Measurements from ENCODE around the gene CNTNAP2.

Gene CNTNAP2

GRCh38 chr7:147607157-147607800, 1490.7 kb downstream of the CNTNAP2 start:
- no peaks in the 10 kb centered on the region for H3K27me3 ChIP-seq
- H3K4me3 ChIP-seq (ENCODE audit: low read depth, low read length) = no peak overlapping the region
- H3K36me3 ChIP-seq = no peaks in the 10 kb centered on the region
- H3K9me3 ChIP-seq = no peaks in the 10 kb centered on the region
- H3K4me1 ChIP-seq = no peaks in the 10 kb centered on the region
- DNase-seq = no peak
- TF ChIP-seq CTCF (IDR thresholded peaks at IDR 0.05; ENCODE audit: low read depth, low read length) = no peak

- no peaks in the 10 kb centered on the region for H3K9me3 ChIP-seq
- no peaks in the 10 kb centered on the region for H3K27me3 ChIP-seq
- H3K36me3 ChIP-seq = no peaks in the 10 kb centered on the region
- H3K4me1 ChIP-seq = no peaks in the 10 kb centered on the region
- no peak for TF ChIP-seq CTCF (IDR thresholded peaks at IDR 0.05; ENCODE audit: low read depth, low read length)
- H3K4me3 ChIP-seq (ENCODE audit: low read depth, low read length) = no peak overlapping the region
- DNase-seq = no peak
These were observed 1494.8 kb downstream of the CNTNAP2 start for GRCh38 chr7:147611431-147611830.

DNA sequence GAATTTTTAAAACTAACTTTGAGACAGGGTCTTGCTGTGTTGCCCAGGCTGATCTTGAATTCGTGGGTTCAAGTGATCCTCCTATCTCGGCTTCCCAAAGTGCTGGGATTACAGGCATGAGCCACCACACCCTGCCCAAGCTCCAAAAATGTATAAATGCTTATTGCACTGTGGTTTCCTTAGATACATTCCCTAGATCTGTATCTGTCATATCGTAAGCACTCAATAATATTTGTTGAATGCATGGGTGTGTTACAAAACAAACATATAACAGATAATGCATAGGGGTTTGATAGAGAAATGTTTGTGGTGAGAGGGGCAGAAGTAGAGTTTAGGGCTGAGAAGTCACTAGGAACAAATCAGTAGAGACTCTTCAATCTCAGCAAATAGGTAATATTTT, 1518.7 kb downstream of the CNTNAP2 start:
- DNase-seq = no peak
- no peak for TF ChIP-seq CTCF (IDR thresholded peaks at IDR 0.05; ENCODE audit: low read depth, low read length)
- Histone ChIP-seq H3K4me1 (0 out of 2 replicates have a peak, but pooled peaks cover 3% of the 10 kb centered on the region), H3K27me3 (no peaks in the 10 kb centered on the region), H3K36me3 (no peaks in the 10 kb centered on the region), H3K4me3 (ENCODE audit: low read depth, low read length) (no peak overlapping the region), H3K9me3 (no peaks in the 10 kb centered on the region)

DNA sequence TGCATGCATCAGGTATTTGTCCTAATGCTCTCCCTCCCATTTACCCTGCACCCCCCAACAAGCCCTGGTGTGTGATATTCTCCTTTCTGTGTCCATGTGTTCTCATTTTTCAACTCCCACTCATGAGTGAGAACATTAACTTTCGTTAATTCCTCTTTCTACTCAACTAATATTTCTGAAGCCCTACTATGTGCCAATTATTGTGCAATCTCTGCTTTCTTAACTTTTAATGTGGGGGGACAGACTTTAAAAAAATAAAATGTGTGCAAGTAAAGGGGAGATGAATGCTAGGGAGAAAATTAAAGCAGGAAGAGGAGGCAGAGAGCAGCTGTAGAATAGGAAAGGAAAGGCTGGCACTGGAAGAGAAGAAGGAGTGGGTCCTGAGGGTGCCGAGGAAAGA, 1520.0 kb downstream of the CNTNAP2 start:
- TF ChIP-seq CTCF (IDR thresholded peaks at IDR 0.05; ENCODE audit: low read depth, low read length) = no peak
- Histone ChIP-seq H3K27me3 (no peaks in the 10 kb centered on the region), H3K4me3 (ENCODE audit: low read depth, low read length) (no peak overlapping the region), H3K36me3 (no peaks in the 10 kb centered on the region), H3K4me1 (0 out of 2 replicates have a peak, but pooled peaks cover 3% of the 10 kb centered on the region), H3K9me3 (no peaks in the 10 kb centered on the region)
- DNase-seq = no peak

DNA sequence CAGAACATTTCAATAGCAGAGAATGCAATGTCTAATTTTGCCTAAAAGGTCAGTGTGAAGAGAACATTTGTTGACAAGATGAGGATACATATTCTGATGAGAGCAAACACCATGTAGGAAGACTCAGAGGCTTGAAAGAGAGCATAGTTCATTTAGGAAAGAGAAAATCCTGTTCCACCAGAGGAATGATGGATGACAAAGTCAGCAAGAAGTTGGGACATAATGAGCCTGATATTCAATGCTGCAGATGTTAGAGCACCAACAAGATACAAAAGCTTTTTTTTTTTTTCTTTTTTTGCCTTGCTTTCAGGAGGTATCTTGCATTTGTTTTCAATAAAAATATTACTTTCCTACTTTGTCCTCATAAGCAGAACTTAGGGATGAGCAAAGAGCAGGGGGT, 1522.0 kb downstream of the CNTNAP2 start:
- Histone ChIP-seq H3K4me3 (ENCODE audit: low read depth, low read length) (no peak overlapping the region), H3K4me1 (0 out of 2 replicates have a peak, but pooled peaks cover 3% of the 10 kb centered on the region), H3K27me3 (no peaks in the 10 kb centered on the region), H3K36me3 (no peaks in the 10 kb centered on the region), H3K9me3 (no peaks in the 10 kb centered on the region)
- no peak for DNase-seq
- TF ChIP-seq CTCF (IDR thresholded peaks at IDR 0.05; ENCODE audit: low read depth, low read length) = no peak

DNA sequence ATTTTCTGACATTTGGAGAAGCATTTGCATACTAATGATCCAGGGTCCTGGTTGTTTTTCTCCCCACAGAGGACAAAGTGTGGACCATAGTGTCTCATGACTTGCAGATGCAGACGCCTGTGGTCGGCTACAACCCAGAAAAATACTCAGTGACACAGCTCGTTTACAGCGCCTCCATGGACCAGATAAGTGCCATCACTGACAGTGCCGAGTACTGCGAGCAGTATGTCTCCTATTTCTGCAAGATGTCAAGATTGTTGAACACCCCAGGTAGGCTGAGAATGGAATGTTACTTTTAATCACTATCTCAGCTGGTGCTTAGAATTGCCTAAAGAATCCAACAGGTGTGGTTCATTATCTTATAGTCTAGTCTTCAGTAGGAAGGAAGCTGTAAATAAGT, 1522.4 kb downstream of the CNTNAP2 start:
- H3K4me1 ChIP-seq = 0 out of 2 replicates have a peak, but pooled peaks cover 3% of the 10 kb centered on the region
- H3K4me3 ChIP-seq (ENCODE audit: low read depth, low read length) = no peak overlapping the region
- no peak for TF ChIP-seq CTCF (IDR thresholded peaks at IDR 0.05; ENCODE audit: low read depth, low read length)
- H3K36me3 ChIP-seq = no peaks in the 10 kb centered on the region
- H3K9me3 ChIP-seq = no peaks in the 10 kb centered on the region
- DNase-seq = no peak
- no peaks in the 10 kb centered on the region for H3K27me3 ChIP-seq
